Measurements from ENCODE around the gene GABRB1.

DNA sequence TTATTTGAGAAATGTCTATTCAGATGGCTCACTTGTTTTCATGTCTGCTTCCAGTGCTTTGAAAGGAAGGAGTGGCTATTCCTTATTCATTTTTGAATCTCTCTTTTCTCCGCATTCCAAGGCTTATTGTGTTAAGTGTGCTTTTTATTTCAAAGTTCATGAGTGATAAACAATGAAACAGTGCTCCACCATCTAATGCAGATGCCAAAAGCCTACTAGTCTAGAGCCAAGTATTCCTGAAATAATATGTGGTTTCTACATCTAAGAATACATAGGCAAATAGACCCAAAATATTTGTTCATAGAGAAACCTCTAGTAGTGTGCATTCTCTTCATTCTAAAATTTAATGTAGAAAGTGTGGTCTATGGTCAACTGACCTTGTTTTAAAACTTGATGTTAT, 187.3 kb downstream of the GABRB1 start:
- TF ChIP-seq POLR2A (IDR thresholded peaks at IDR 0.05) (no peak), POLR2AphosphoS5 (IDR thresholded peaks at IDR 0.05) (no peak)
- TF ChIP-seq, protein P1, sequence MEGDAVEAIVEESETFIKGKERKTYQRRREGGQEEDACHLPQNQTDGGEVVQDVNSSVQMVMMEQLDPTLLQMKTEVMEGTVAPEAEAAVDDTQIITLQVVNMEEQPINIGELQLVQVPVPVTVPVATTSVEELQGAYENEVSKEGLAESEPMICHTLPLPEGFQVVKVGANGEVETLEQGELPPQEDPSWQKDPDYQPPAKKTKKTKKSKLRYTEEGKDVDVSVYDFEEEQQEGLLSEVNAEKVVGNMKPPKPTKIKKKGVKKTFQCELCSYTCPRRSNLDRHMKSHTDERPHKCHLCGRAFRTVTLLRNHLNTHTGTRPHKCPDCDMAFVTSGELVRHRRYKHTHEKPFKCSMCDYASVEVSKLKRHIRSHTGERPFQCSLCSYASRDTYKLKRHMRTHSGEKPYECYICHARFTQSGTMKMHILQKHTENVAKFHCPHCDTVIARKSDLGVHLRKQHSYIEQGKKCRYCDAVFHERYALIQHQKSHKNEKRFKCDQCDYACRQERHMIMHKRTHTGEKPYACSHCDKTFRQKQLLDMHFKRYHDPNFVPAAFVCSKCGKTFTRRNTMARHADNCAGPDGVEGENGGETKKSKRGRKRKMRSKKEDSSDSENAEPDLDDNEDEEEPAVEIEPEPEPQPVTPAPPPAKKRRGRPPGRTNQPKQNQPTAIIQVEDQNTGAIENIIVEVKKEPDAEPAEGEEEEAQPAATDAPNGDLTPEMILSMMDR (IDR thresholded peaks at IDR 0.05), result no peak
